Body of pancreas (tissue), 4 donors: ENCODE measurements around the gene RHOJ. TPM values are rescaled to one million over a fixed set of nuclear protein-coding genes. Genes with fewer than 3 reads are reported as not detected.
A peak's percentile ranks its signal among the peaks of the same experiment; 100 is the strongest.

Source experiments
- ATAC-seq: fragments of 150-250 bp; one replicate; pipeline ENCODE4 v1.9.1; 2016
- DNase-seq, 4 donors: peaks; one replicate each; pipeline ENCODE4 v3.0.0-alpha.2; 2019
- H3K27ac ChIP-seq, 4 donors: fragments of 200-600 bp; sonication (generic); 1 replicate in 3 of 4; 2 replicates in 1 of 4; pipeline versions ENCODE4 v1.5.1 to v1.6.1; 2016 to 2019; ENCODE audit warnings: mild to moderate bottlenecking in 1 of 4, mixed read lengths in 1 of 4, moderate library complexity in 1 of 4
- H3K27me3 ChIP-seq, 2 donors: fragments of 200-600 bp; sonication (generic); one replicate each; pipeline ENCODE4 v1.6.0; 2016; ENCODE audit warnings: mild to moderate bottlenecking in 1 of 2
- H3K36me3 ChIP-seq, 2 donors: fragments of 200-600 bp; sonication (generic); replicated peaks in 1 of 2; 2 replicates each; pipeline ENCODE4 v1.5.1; 2016; ENCODE audit warnings: low read depth in 2 of 2; ENCODE audit not compliant: insufficient read depth in 1 of 2
- H3K4me1 ChIP-seq: fragments of 200-600 bp; sonication (generic); one replicate; pipeline ENCODE4 v1.6.0; 2016
- H3K4me3 ChIP-seq, 2 donors: fragments of 200-600 bp; sonication (generic); 1 replicate in 1 of 2; 2 replicates in 1 of 2; pipeline ENCODE4 v1.5.1; 2016 to 2019
- H3K9me3 ChIP-seq, 3 donors: fragments of 200-600 bp; sonication (generic); 1 replicate in 2 of 3; 2 replicates in 1 of 3; pipeline ENCODE4 v1.5.1; 2016
- POLR2A ChIP-seq, 3 donors: fragments of 450-650 bp; IDR thresholded peaks; one replicate each; pipeline ENCODE4 v1.6.1; 2016; ENCODE audit warnings: antibody characterized with exemption in 3 of 3, mild to moderate bottlenecking in 2 of 3
- WGBS, 2 donors: methylation state at CpG; one replicate each; pipeline ENCODE4 v1.1.5; 2017; 5-methylcytosine and 5-hydroxymethylcytosine counted together
- intact Hi-C: fragments of 100-400 bp; cut with DNase I; formaldehyde crosslinking; loops from one replicate; pipeline ENCODE4 v1.15.1; 2023
- total RNA-seq, 2 donors: library from RNA; depleted of rRNA; stranded (reverse); fragments of >200 nt; gene quantifications; one replicate each; pipeline ENCODE4 v1.1.0, GENCODE V29; 2016
- TF ChIP-seq, protein P1 (sequence below), 7 experiments: fragments of 450-650 bp in 4 of 7; fragments of 200-600 bp in 3 of 7; sonication (generic) in 3 of 7; IDR thresholded peaks; one replicate each; pipeline ENCODE4 v1.5.1; 2016 to 2019; ENCODE audit warnings: antibody characterized with exemption in 7 of 7

RHOJ gene
- total RNA-seq, 2 donors from 2014 or later: 4.2 to 7.3 TPM

DNA sequence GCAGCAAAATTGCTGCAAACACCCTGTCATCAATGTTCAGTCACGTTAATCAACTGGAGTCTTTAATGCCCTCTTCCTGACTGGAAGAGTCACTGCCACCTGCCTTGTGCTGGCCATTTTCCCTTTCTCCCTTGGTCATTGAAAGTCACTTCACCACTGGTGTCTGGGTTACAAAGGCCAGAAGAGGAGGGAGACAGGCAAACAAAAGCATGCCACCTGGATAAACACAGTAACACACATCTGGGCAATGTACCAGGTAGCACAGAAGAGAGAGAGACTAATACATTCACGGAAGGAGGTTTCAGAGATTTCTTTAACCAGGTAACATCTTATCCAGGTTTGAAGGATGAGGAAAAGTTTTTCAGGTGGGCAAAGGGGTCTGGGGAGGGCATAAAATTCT, 81.8 kb downstream of the RHOJ start:
- no peak for TF ChIP-seq POLR2A (IDR thresholded peaks at IDR 0.05)
- TF ChIP-seq, protein P1, sequence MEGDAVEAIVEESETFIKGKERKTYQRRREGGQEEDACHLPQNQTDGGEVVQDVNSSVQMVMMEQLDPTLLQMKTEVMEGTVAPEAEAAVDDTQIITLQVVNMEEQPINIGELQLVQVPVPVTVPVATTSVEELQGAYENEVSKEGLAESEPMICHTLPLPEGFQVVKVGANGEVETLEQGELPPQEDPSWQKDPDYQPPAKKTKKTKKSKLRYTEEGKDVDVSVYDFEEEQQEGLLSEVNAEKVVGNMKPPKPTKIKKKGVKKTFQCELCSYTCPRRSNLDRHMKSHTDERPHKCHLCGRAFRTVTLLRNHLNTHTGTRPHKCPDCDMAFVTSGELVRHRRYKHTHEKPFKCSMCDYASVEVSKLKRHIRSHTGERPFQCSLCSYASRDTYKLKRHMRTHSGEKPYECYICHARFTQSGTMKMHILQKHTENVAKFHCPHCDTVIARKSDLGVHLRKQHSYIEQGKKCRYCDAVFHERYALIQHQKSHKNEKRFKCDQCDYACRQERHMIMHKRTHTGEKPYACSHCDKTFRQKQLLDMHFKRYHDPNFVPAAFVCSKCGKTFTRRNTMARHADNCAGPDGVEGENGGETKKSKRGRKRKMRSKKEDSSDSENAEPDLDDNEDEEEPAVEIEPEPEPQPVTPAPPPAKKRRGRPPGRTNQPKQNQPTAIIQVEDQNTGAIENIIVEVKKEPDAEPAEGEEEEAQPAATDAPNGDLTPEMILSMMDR (IDR thresholded peaks at IDR 0.05): no peak
- Histone ChIP-seq H3K9me3 (no peaks in the 10 kb centered on the region), H3K27ac (no peak overlapping the region), H3K36me3 (no peaks in the 10 kb centered on the region), H3K27me3 (no peaks in the 10 kb centered on the region), H3K4me3 (no peak overlapping the region), H3K4me1 (peaks cover 9% of the 10 kb centered on the region)
- intact Hi-C loops: no loop called here
- ATAC-seq (peak; percentile 65), DNase-seq (peak in 3 of 4 donors; percentile 23 to 57 (median 52))
- WGBS, 2 donors: 30 to 36% methylated on average over 2 of the region's 2 CpGs

DNA sequence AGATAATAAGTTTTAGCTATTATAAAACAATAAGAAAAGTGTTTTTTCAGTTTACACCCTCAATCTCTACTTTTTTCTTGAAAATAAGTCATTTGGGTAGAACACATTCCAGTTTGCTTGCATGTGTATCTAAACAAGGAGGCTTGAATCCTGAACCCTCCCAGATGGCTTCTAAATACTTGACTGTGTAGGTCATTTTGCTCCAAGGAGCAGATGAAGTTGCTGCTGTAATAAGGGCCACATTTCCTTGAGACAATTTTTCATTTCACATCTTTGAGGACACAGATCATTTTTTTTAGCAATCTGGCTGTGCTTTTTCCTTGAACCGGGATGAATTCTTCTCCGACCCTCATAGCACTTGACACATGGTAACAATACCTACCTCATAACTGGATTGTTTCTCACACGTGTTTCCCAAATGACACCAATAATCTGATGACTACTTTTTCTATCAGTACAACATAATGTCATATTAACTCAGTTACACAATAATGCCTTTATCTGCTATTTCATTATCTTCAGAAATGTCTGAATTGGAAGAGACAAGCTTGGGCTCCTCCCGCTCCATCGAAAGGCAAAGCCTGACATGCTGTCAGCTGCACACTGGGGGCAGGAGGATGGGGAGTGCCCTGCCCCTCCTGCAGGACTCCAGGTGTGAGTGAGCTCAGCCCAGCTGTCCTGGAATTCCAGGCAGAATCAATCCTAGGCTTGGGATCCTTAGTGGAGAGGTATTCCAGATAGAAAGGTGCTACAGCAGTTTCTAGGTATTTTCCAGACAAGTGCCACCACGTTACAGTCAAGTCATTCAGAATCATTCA, 83.6 kb downstream of the RHOJ start:
- Histone ChIP-seq H3K27me3 (no peaks in the 10 kb centered on the region), H3K36me3 (no peaks in the 10 kb centered on the region), H3K27ac (no peak overlapping the region), H3K9me3 (no peaks in the 10 kb centered on the region), H3K4me3 (no peak overlapping the region), H3K4me1 (peaks cover 9% of the 10 kb centered on the region)
- ATAC-seq: no peak
- 75 to 81% methylated on average over 6 of the region's 6 CpGs for WGBS, 2 donors
- intact Hi-C loops: no loop called here
- no peak for DNase-seq
- TF ChIP-seq, protein P1 (IDR thresholded peaks at IDR 0.05): no peak

DNA sequence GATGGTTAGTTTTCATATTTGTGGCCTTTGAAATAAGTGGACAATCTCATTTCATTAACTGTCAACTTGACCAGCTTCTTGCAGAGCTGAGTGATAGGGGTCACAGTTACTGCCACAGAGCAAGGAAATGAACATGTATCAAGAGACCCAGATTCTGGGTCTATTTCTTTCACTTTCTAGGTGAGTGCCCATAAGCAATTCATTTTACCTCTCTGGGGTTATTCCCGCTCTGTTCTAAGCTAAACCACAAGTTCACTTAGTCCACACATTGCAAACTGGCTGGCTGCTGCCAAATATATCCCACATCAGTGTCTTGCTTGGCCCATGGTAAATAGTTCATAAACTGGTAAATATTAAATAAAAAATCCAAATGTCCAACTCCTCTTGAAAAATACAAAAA, 84.6 kb downstream of the RHOJ start:
- WGBS, 2 donors: 88 to 95% methylated on average over 1 of the region's 1 CpG
- no peaks in the 10 kb centered on the region for H3K9me3 ChIP-seq
- H3K36me3 ChIP-seq: no peaks in the 10 kb centered on the region
- no peak overlapping the region for H3K27ac ChIP-seq
- intact Hi-C loops: no loop called here
- H3K4me3 ChIP-seq: no peak overlapping the region
- TF ChIP-seq, protein P1 (IDR thresholded peaks at IDR 0.05): no peak
- no peak for TF ChIP-seq POLR2A (IDR thresholded peaks at IDR 0.05)
- H3K4me1 ChIP-seq: peaks cover 9% of the 10 kb centered on the region
- DNase-seq: no peak
- ATAC-seq: no peak
- H3K27me3 ChIP-seq: no peaks in the 10 kb centered on the region

DNA sequence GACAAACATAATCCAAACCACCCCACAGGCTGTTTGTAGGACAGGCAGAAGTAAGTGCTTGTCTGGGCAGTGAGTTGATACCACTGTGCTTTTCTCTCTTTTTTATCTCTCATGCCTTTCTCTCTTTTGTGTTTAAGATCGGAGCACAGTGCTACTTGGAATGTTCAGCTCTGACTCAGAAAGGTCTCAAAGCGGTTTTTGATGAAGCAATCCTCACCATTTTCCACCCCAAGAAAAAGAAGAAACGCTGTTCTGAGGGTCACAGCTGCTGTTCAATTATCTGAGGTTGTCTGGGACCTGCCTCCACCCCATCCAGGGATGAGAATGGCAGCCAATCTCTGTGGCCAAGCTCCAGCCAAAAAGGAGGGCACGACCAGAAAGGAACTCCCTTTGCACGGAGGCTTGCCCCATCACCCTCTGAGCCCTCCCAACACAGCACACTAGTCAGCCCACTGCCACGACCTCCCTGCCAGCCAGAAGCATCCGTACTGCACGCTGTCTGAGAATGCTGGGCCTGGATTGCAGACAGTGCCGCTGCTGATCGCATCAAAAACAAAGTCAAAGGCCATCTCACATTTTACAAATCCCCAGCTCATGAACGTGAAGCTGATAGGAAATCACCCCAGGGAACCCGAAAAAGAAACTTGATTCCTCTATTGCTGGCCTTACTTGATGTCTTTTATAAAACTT, 86.6 kb downstream of the RHOJ start:
- Histone ChIP-seq H3K27ac (no peak overlapping the region), H3K9me3 (no peaks in the 10 kb centered on the region), H3K27me3 (no peaks in the 10 kb centered on the region), H3K36me3 (no peaks in the 10 kb centered on the region), H3K4me1 (peaks cover 5% of the 10 kb centered on the region), H3K4me3 (no peak overlapping the region)
- TF ChIP-seq, protein P1 (IDR thresholded peaks at IDR 0.05): no peak
- TF ChIP-seq POLR2A (IDR thresholded peaks at IDR 0.05): no peak
- DNase-seq: no peak
- WGBS, 2 donors: 79 to 82% methylated on average over 12 of the region's 12 CpGs
- intact Hi-C loops: no loop called here
- ATAC-seq: no peak
